Bronchial smooth muscle cell (primary cell): Measurements from ENCODE around the gene RBBP6. TPM values are rescaled to one million over a fixed set of nuclear protein-coding genes. Genes with fewer than 3 reads are reported as not detected.

ENCODE experiments used
- total RNA-seq: library from RNA; depleted of rRNA; stranded (reverse); fragments of >200 nt; gene quantifications from 2 replicates; pipeline ENCODE4 v1.2.1, GENCODE V29; 2014

Gene RBBP6
- 9.2 and 11.0 TPM in 2 replicates for total RNA-seq

GRCh38 chr16:24539295-24539849 lies at the start of gene RBBP6:
TSS of gene RBBP6 (plus strand) at chr16:24539566. CDS start at chr16:24540627, 1,061 bp downstream.

Other genes starting within 250 kb of the RBBP6 start
- gene TNRC6A, start 190.1 kb downstream of the RBBP6 start, total RNA-seq, result 33.3 and 37.4 TPM in 2 replicates